Activated naive CD4-positive, alpha-beta T cell treated with anti-CD3 and anti-CD28 coated beads, Interleukin-2, amount 50 U/mL, for 16 hours (primary cell): ENCODE measurements around the gene FAM83G.
A peak's percentile ranks its signal among the peaks of the same experiment; 100 is the strongest.
"Not testable (repeated sequence)": the region's sequence is repeated elsewhere in the genome, so short reads cannot be mapped to it uniquely, and the experiment has no call there.

Source experiments
- DNase-seq: peaks from one replicate; pipeline ENCODE4 v3.0.0-alpha.2; 2020

Gene FAM83G

GRCh38 chr17:18965530-18966236 lies 38.9 kb downstream of the FAM83G start:
- DNase-seq = no peak

GRCh38 chr17:18964550-18964949 lies 40.0 kb downstream of the FAM83G start:
- no peak for DNase-seq

GRCh38 chr17:18964018-18964351 lies 40.6 kb downstream of the FAM83G start:
- no peak for DNase-seq

- DNase-seq = no peak
Measured at GRCh38 chr17:18963126-18964017, 41.2 kb downstream of the FAM83G start.

GRCh38 chr17:18962494-18962815 lies 42.1 kb downstream of the FAM83G start:
- no peak for DNase-seq

GRCh38 chr17:18961634-18962493 lies 42.7 kb downstream of the FAM83G start:
- DNase-seq = no peak

- DNase-seq = peak; percentile 76
Measured at GRCh38 chr17:18960803-18961511, 43.6 kb downstream of the FAM83G start.

- no peak for DNase-seq
Measured at GRCh38 chr17:18960241-18960665, 44.3 kb downstream of the FAM83G start.

- DNase-seq = no peak
Measured at GRCh38 chr17:18959845-18960240, 44.7 kb downstream of the FAM83G start.

- DNase-seq = no peak
Measured at GRCh38 chr17:18959071-18959844, 45.3 kb downstream of the FAM83G start.

GRCh38 chr17:18958611-18959010 lies 46.0 kb downstream of the FAM83G start:
- DNase-seq = no peak

GRCh38 chr17:18957831-18958230 lies 46.7 kb downstream of the FAM83G start:
- no peak for DNase-seq

- no peak for DNase-seq
Measured at GRCh38 chr17:18956581-18956980, 48.0 kb downstream of the FAM83G start.

- not testable (repeated sequence) for DNase-seq
Measured at GRCh38 chr17:18956021-18956420, 48.5 kb downstream of the FAM83G start.

GRCh38 chr17:18955009-18955408 lies 49.6 kb downstream of the FAM83G start:
- no peak for DNase-seq

- DNase-seq = no peak
Measured at GRCh38 chr17:18954321-18954720, 50.2 kb downstream of the FAM83G start.

- no peak for DNase-seq
Measured at GRCh38 chr17:18953231-18953728, 51.3 kb downstream of the FAM83G start.

- no peak for DNase-seq
Measured at GRCh38 chr17:18951941-18952842, 52.4 kb downstream of the FAM83G start, which contains the start of gene SLC5A10. SLC5A10 (plus strand) TSS chr17:18952165; CDS start chr17:18952206, 41 bp downstream.

- DNase-seq = no peak
Measured at GRCh38 chr17:18950944-18951905, 53.3 kb downstream of the FAM83G start.
